ENCODE measurements around the gene USP21. TPM values are rescaled to one million over a fixed set of nuclear protein-coding genes. Genes with fewer than 3 reads are reported as not detected.
A peak's percentile ranks its signal among the peaks of the same experiment; 100 is the strongest.

The USP21 gene
- total RNA-seq, 2 experiments from 2014 or later = 36.0 to 40.8 TPM

DNA sequence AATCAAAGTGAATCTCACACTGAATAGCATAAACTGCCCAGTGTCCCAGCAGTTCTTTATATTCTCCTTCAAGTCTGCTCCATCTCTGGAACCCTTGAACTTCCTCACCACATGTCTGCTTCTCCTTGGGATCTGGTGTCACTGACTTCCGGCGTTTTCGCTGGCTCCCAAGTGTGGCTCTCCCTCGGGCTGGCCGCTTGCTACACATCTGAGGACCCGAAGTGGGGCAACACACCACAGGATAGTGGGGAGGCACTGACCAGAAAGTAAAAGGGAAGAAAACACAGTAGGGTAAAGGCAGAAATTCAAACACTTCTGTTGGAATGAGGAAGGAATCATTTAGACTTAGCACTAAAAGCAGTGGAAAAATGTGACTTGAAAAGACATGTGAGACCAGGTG is 36.3 kb upstream of the USP21 start:
- Mint-ChIP-seq H3K4me3 (no peak overlapping the region), H3K36me3 (peaks cover 52% of the 10 kb centered on the region)
- ATAC-seq = no peak

GRCh38 chr1:161127649-161128048 is 31.7 kb upstream of the USP21 start:
- ATAC-seq (no peak), DNase-seq (no peak)
- H3K36me3 Mint-ChIP-seq = peaks cover 51% of the 10 kb centered on the region
- H3K27ac Mint-ChIP-seq = peak overlapping the region; percentile 47
- CTCF ChIA-PET = interaction anchor here (0.6 to 1.4 kb wide), 3 partner anchors 38 to 130 kb away, joined by 3 to 6 read pairs (median 4); partner anchors contain the start of gene PPOX
- H3K4me3 Mint-ChIP-seq = no peak overlapping the region
- H3K9me3 Mint-ChIP-seq (ENCODE audit: low read depth) = no peaks in the 10 kb centered on the region
- H3K27me3 Mint-ChIP-seq = no peaks in the 10 kb centered on the region
- peaks cover 44% of the 10 kb centered on the region for H3K4me1 Mint-ChIP-seq

More for the DNA sequence above, 36.3 kb upstream of the USP21 start:
- CTCF ChIA-PET = interaction anchor here (1.5 kb wide), 1 partner anchor 14 kb away, joined by 5 read pairs; no protein-coding TSS in a partner anchor
- Mint-ChIP-seq H3K9me3 (ENCODE audit: low read depth) (no peaks in the 10 kb centered on the region), H3K27ac (no peak overlapping the region), H3K4me1 (peaks cover 40% of the 10 kb centered on the region), H3K27me3 (no peaks in the 10 kb centered on the region)
- no peak for DNase-seq

- peaks cover 43% of the 10 kb centered on the region for H3K36me3 Mint-ChIP-seq
- H3K4me3 Mint-ChIP-seq = no peak overlapping the region
- peaks cover 44% of the 10 kb centered on the region for H3K4me1 Mint-ChIP-seq
- DNase-seq (no peak), ATAC-seq (no peak)
- H3K27ac Mint-ChIP-seq = no peak overlapping the region
- H3K9me3 Mint-ChIP-seq (ENCODE audit: low read depth) = no peaks in the 10 kb centered on the region
- CTCF ChIA-PET = no interaction called here
- no peaks in the 10 kb centered on the region for H3K27me3 Mint-ChIP-seq
Observed at GRCh38 chr1:161128591-161129420, 30.5 kb upstream of the USP21 start.

DNA sequence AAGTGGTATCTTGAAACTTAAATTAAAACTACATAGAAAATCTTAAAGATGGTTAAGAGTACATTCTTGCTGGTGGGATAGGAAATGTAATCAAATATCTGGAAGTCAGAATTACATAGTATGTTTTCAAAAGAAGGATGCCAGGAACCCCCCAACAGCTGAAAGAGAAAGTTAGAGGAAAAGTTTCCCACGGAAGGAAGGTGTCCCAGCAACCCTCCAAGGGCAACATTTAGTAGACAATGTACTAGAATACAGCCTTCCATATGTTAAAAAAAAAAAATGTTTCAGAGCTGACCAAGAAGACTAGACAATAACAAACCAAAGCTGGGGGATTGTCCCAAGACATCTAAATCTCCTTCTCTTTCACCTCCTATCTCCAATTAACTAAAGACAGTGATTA is 29.0 kb upstream of the USP21 start:
- Mint-ChIP-seq H3K4me3 (peak overlapping the region; percentile 9), H3K36me3 (peaks cover 39% of the 10 kb centered on the region), H3K9me3 (ENCODE audit: low read depth) (no peaks in the 10 kb centered on the region), H3K4me1 (peaks cover 48% of the 10 kb centered on the region), H3K27me3 (no peaks in the 10 kb centered on the region), H3K27ac (peak overlapping the region; percentile 29)
- ATAC-seq = no peak
- CTCF ChIA-PET = no interaction called here
- DNase-seq = no peak

DNA sequence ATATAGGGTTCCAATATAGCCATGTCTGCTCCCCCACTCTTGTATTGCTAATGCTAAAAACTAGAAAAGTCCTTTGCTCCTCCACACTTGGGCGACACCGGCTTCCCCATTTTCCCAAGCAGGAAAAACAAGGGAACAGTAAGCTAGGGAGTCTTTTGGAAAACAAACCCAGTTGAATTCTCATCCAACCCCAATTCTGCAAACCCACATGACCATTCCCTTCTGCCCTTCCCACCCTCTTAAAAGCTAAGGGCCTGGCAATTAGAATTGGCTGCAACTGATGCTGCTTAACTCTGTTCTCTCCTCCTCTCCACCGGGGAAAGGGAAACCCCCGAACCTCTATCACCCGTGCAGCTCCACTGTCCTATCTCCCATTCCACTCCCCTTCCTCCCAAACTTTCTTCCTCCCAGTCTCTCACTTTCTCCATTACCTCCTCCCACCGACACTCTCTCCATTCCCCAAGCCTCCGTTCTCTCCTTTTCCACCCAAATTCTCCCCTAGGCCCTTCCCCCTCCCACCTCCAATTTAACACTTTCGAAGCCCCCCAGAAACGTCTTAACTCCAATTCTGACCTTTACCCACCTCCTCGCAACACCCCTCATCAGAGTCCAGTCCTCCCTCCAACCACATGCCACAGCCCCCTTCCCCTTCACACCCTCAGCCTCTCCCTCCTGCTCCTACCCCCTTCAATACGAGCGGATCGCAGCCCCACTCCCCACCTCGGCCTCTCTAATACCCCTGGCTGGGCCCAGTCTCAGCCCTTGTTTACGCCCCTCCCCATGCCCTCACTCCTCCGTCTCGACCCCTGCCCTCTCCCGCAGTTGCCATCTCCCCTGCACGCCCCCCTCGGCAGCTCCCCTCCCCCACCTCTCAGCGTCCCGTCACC is 27.5 kb upstream of the USP21 start:
- ATAC-seq (no peak), DNase-seq (no peak)
- no peaks in the 10 kb centered on the region for H3K27me3 Mint-ChIP-seq
- H3K9me3 Mint-ChIP-seq (ENCODE audit: low read depth) = no peaks in the 10 kb centered on the region
- H3K36me3 Mint-ChIP-seq = peaks cover 30% of the 10 kb centered on the region
- CTCF ChIA-PET = interaction anchor here (0.8 to 2.7 kb wide), 14 partner anchors 9 to 450 kb away, joined by 3 to 21 read pairs (median 4); partner anchors contain the start of genes KLHDC9, NIT1, PFDN2 and PPOX
- H3K27ac Mint-ChIP-seq = no peak overlapping the region
- no peak overlapping the region for H3K4me3 Mint-ChIP-seq
- H3K4me1 Mint-ChIP-seq = peaks cover 41% of the 10 kb centered on the region

DNA sequence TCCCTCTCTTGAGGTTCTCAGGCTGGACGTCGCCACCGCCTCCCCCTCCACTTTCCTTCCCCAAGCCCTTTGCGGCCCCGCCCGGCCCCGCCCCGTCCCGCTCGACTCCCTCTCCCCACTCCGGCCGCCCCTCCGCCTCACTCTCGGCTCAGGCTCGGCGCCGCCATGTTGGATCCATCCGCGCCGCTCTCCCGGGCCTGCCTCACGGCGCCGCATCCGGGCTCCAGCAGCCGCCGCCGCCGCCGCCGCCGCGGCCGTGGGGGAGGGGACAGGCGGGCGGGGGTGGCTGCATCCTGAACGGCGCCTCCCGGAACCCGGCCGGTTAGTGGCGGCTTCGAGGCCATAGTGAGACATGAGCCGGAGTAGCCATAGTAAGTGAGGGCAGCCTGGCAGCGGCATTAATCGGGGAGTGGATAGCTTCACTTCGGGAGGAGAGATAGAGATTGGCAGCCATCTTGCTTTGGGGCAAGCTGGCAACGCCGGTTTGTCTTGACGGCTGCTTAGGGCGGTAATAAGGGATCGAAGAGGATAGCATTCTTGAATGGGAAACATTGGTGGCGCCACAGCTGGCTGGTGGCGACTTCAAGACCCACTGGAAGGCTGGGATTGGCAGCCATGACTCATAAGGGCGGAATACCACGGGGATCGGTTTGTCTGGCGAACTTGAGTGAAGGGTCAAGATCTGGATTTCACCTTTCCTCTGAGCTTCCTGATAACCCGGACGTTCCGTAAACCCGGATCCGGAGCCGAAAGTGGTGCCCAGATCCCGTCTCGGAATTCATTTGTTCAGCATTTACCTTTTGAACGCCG is 26.7 kb upstream of the USP21 start, which contains the start of gene DEDD:
TSS of gene DEDD (minus strand) at position 258 of the 810 bp plus-strand sequence. CDS start 8,205 bp downstream, outside the sequence.
- H3K27me3 Mint-ChIP-seq = no peaks in the 10 kb centered on the region
- H3K4me3 Mint-ChIP-seq = no peak within 1 kb of the TSS
- ATAC-seq = peak; percentile 95
- peaks cover 26% of the 10 kb centered on the region for H3K36me3 Mint-ChIP-seq
- H3K9me3 Mint-ChIP-seq (ENCODE audit: low read depth) = no peaks in the 10 kb centered on the region
- H3K4me1 Mint-ChIP-seq = peaks cover 35% of the 10 kb centered on the region
- CTCF ChIA-PET = interaction anchor here (0.7 to 2.7 kb wide), 17 partner anchors 8 to 451 kb away, joined by 3 to 21 read pairs (median 4); partner anchors contain the start of genes KLHDC9, NIT1, PFDN2 and PPOX
- peak; percentile 95 for DNase-seq
- no peak within 1 kb of the TSS for H3K27ac Mint-ChIP-seq

DNA sequence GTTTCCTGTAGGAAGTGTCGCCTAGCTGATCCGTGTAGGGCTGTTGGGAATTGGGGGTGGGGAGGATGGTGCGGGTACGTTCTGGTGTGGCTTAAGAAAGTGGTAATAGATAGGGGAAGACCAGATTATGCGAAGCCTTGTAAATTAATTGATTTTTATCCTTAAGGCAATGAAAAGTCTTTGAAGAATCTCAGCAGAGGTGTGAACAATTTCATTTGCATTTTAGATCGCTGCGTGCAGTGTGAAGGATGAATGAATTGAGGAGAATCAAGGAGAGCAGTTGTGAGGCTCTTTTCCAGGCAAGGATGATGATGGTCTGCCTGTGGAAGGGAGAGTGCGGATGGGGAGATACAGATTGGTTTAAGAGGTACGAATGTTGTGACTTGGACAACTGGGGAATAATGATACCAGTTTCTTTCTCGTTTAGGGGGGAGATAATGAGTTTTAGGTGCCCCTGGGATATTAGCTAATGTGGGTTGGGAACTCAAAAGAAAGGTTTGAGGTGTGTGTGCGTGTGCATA is 26.0 kb upstream of the USP21 start:
- H3K9me3 Mint-ChIP-seq (ENCODE audit: low read depth) = no peaks in the 10 kb centered on the region
- no peak overlapping the region for H3K4me3 Mint-ChIP-seq
- H3K4me1 Mint-ChIP-seq = peaks cover 30% of the 10 kb centered on the region
- CTCF ChIA-PET = interaction anchor here (0.7 to 2.7 kb wide), 16 partner anchors 8 to 452 kb away, joined by 3 to 21 read pairs (median 4); partner anchors contain the start of genes KLHDC9, NIT1, PFDN2 and PPOX
- peaks cover 19% of the 10 kb centered on the region for H3K36me3 Mint-ChIP-seq
- ATAC-seq = peak; percentile 7
- no peaks in the 10 kb centered on the region for H3K27me3 Mint-ChIP-seq
- no peak for DNase-seq
- H3K27ac Mint-ChIP-seq = no peak overlapping the region

DNA sequence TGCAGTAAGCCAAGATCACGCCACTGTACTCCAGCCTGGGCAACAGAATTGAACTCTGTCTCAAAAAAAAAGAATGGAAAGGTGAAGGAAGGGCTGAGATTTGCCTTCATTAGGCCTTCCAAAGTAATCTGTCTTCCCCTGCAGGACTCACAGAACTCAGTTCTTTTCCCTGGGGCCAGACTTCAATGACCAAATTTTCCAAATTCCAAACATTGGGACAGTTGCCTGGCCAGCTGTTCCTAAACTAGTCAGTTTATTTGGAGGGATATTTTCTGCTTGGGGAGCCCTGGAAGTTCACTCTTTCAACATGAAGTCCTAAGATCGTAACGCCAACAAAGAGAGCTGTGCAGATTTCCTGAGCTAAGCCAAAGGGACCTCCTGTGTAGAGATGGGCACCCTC is 21.4 kb upstream of the USP21 start:
- H3K27ac Mint-ChIP-seq = no peak overlapping the region
- DNase-seq (no peak), ATAC-seq (no peak)
- H3K36me3 Mint-ChIP-seq = peaks cover 6% of the 10 kb centered on the region
- peaks cover 5% of the 10 kb centered on the region for H3K4me1 Mint-ChIP-seq
- H3K27me3 Mint-ChIP-seq = no peaks in the 10 kb centered on the region
- CTCF ChIA-PET = interaction anchor here (1.3 to 2.0 kb wide), 4 partner anchors 16 to 100 kb away, joined by 4 to 7 read pairs (median 5); no protein-coding TSS in a partner anchor
- no peak overlapping the region for H3K4me3 Mint-ChIP-seq
- no peaks in the 10 kb centered on the region for H3K9me3 Mint-ChIP-seq (ENCODE audit: low read depth)

- ATAC-seq = no peak
Observed at GRCh38 chr1:161138431-161138830, 20.9 kb upstream of the USP21 start.

GRCh38 chr1:161139766-161140165 is 19.5 kb upstream of the USP21 start:
- Mint-ChIP-seq H3K4me1 (peaks cover 5% of the 10 kb centered on the region), H3K36me3 (peaks cover 6% of the 10 kb centered on the region), H3K27me3 (no peaks in the 10 kb centered on the region), H3K4me3 (no peak overlapping the region), H3K27ac (no peak overlapping the region), H3K9me3 (ENCODE audit: low read depth) (no peaks in the 10 kb centered on the region)
- ATAC-seq (peak; percentile 53), DNase-seq (no peak)
- CTCF ChIA-PET = interaction anchor here (1.2 to 2.6 kb wide), 3 partner anchors 68 to 145 kb away, joined by 3 to 8 read pairs (median 5); no protein-coding TSS in a partner anchor

More at GRCh38 chr1:161138431-161138830, 20.9 kb upstream of the USP21 start:
- Mint-ChIP-seq H3K4me1 (peaks cover 5% of the 10 kb centered on the region), H3K27me3 (no peaks in the 10 kb centered on the region), H3K4me3 (no peak overlapping the region), H3K27ac (peak overlapping the region; percentile 3), H3K9me3 (ENCODE audit: low read depth) (no peaks in the 10 kb centered on the region), H3K36me3 (peaks cover 6% of the 10 kb centered on the region)
- DNase-seq = no peak
- CTCF ChIA-PET = interaction anchor here (1.2 to 2.0 kb wide), 4 partner anchors 21 to 143 kb away, joined by 3 to 7 read pairs (median 4); no protein-coding TSS in a partner anchor

GRCh38 chr1:161140755-161141400 is 18.4 kb upstream of the USP21 start:
- no peaks in the 10 kb centered on the region for H3K27me3 Mint-ChIP-seq
- no peaks in the 10 kb centered on the region for H3K4me1 Mint-ChIP-seq
- CTCF ChIA-PET = interaction anchor here (0.8 to 2.6 kb wide), 13 partner anchors 8 to 305 kb away, joined by 3 to 8 read pairs (median 3); partner anchors contain the start of genes DEDD, NIT1, PFDN2 and UFC1
- H3K27ac Mint-ChIP-seq = no peak overlapping the region
- H3K36me3 Mint-ChIP-seq = peaks cover 1% of the 10 kb centered on the region
- no peak overlapping the region for H3K4me3 Mint-ChIP-seq
- DNase-seq = no peak
- no peak for ATAC-seq
- no peaks in the 10 kb centered on the region for H3K9me3 Mint-ChIP-seq (ENCODE audit: low read depth)
